GM18907 (cell line): ENCODE results near the gene TNFAIP8L3.
"Not testable (repeated sequence)": the region's sequence is repeated elsewhere in the genome, so short reads cannot be mapped to it uniquely, and the experiment has no call there.

Experiments used
- ATAC-seq: cut with Tn5 transposase; IDR thresholded peaks from one replicate; pipeline ENCODE4 v1.9.1; 2021; ENCODE audit warnings: mild to moderate bottlenecking, moderate library complexity; ENCODE audit not compliant: unreplicated experiment

TNFAIP8L3 gene

GRCh38 chr15:51062736-51063135, 32.0 kb downstream of the TNFAIP8L3 start:
- no peak for ATAC-seq

- no peak for ATAC-seq
These were observed 34.6 kb downstream of the TNFAIP8L3 start for GRCh38 chr15:51060030-51060673.

- no peak for ATAC-seq
These were observed 40.2 kb downstream of the TNFAIP8L3 start for GRCh38 chr15:51054535-51054934.

GRCh38 chr15:51053571-51053970, 41.1 kb downstream of the TNFAIP8L3 start:
- ATAC-seq = no peak

GRCh38 chr15:51051776-51052175, 42.9 kb downstream of the TNFAIP8L3 start:
- ATAC-seq = no peak

DNA sequence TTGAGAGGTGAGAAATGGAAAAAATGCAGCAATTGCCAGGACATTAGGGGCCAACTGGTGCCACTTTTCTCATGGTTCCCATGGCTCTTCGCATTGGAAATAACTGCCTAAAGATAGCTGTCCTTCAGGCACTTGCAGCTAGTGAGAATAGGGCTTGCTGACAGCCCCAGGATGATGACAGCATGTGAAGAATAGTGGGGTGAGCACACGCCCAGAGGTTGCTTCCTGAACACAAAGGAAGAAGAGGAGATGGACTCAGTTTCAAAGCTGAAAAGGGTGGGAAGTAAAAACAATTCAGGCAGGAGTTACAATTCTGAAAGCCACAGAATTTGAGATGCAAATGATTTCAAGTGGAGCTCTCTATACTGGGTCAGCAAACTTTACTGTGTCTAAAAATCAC, 45.6 kb downstream of the TNFAIP8L3 start:
- no peak for ATAC-seq

DNA sequence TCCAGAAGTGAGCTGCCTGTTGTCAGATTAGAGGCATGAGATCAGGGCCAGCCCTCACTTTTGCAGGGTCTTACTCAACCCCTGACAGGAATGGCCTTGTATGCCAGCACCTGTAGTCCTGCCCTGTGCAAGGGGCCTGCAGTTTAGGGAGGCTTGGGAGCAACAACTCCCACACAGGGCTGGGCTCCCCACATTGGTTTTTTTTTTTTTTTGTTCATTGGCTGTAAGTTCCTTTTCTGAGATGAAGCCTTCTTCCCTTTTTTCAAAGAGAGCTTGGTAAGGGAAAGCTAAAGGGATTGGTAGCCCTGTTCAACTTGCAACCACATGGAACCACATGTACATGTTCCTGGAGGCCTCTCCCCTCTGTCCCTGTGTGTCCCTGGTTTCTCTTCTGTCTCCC, 46.4 kb downstream of the TNFAIP8L3 start:
- no peak for ATAC-seq

GRCh38 chr15:51046799-51047449, 47.8 kb downstream of the TNFAIP8L3 start:
- ATAC-seq = no peak

GRCh38 chr15:51046016-51046415, 48.7 kb downstream of the TNFAIP8L3 start:
- no peak for ATAC-seq

DNA sequence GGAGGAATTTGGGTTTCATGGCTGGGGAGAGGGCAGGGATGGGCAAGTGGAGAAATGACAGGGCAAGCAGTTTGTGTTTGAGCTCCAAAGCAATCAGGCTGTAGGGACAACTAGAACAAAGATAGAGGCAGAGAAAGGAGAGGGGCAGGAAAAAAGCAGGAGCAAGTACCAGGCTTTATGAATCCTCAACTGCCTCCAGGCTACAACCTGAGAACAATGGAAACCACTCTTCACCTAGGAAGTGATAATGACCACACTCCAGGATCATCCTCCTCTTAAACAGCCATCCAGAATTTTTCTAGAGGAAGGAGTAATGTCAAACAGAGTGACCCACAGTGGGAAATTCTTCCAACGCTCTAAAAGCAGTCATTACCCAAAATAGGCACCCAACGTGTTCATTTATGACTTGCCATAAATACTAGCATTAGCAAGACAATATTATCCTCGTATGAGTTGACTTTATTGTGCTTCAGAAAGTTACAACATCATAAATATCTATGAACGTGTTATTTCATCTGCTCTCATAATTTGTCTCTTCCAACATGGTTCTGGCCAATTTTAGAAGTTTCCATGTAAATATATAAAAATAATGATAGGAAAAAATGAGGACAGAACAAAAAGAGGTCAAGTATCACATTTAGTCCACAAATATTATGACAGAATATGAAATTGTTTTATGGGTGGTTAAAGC, 50.5 kb downstream of the TNFAIP8L3 start:
- no peak for ATAC-seq

- ATAC-seq = no peak
These were observed 55.8 kb downstream of the TNFAIP8L3 start for GRCh38 chr15:51038974-51039319.

GRCh38 chr15:51038162-51038973, 56.3 kb downstream of the TNFAIP8L3 start:
- no peak for ATAC-seq

- ATAC-seq = not testable (repeated sequence)
These were observed 57.2 kb downstream of the TNFAIP8L3 start for GRCh38 chr15:51037474-51037873.

GRCh38 chr15:51030649-51031316, 63.9 kb downstream of the TNFAIP8L3 start:
- ATAC-seq = no peak

DNA sequence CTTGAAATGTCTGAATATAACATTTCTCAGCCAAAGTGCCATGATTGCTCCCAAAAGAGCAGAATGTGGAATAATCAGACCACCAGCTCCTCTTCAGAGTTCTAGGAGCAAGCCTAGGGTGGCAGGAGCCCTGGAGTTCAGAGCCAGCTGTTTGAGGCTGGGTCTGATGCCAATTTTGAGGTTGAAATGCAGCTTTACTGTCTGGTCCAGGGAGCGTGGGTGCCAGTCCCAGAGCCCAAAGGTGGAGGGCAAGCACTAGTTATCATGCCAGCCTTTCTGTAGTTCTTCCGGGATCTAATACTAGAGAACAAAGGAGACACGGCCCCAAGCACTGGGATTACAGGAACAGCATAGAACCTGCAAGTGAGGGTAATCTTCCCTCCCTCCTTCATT, 69.3 kb downstream of the TNFAIP8L3 start:
- no peak for ATAC-seq

DNA sequence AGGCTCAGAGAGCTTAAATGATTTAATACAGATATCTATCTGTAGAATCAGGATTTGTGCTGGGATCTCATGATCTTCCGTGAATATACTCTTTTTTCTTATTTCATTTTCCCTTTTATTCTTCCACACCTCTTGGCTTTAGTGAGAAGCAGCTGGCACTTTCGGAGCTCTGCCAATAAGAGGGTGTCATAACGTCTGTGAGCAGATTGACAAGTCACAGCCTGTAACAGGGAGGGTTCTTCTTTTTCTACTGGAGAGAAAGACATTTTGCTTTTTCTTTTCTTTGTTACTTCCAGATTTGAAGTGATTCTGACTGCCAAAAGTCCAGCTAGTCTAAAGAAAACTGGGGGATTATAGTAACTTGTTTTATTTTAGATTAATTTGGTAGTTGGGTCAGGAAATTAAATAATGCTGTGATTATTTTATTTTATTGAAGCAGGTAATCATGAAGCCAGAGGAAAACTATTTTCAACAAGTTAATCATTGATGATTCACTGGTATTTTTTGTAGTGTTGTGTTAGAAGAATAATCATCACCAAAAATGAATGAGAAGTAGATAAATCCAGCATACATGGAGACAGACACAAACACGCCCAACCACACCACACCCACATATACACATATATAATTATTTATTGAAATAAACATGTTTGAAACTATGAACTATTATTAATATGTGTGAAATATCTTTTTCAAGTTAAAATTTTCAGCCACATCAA, 69.8 kb downstream of the TNFAIP8L3 start:
- no peak for ATAC-seq

DNA sequence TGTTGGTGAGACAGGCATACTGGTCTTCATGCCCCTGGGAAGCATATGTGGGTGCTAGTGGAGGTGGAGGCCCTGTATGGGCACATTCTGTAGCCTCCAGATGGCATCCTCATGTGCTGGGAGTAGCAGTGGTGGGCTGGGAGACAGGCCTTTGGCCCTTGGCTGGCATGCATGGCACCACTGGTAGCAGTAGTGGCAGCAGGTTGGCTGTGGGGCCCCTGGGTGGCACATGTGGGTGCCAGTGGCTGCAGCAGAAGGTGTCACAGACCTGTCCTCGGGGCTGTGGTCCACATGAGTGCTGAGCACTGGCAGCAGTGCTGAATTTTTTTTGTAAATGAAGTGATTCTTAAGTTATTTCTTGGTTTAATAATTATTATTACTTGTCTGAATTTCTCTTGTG, 71.2 kb downstream of the TNFAIP8L3 start:
- ATAC-seq = no peak

DNA sequence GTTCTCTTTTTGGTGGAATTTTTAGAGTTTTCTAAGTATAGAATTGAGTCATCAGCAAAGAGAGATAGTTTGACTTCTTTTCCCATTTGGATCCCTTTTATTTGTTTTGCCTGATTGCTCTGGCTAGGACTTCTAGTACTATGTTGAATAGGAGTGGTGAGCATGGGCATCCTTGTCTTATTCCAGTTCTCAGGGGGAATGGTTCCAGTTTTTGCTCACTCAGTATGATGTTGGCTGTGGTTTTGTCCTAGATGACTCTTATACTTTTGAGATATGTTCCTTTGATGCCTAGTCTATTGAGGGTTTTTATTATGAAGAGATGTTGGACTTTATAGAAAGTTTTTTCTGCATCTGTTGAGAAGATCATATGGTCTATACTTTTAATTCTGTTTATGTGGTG, 72.5 kb downstream of the TNFAIP8L3 start:
- ATAC-seq = no peak

GRCh38 chr15:51016615-51017014, 78.1 kb downstream of the TNFAIP8L3 start:
- no peak for ATAC-seq

- ATAC-seq = no peak
These were observed 83.5 kb downstream of the TNFAIP8L3 start for GRCh38 chr15:51011212-51011611.
